OCI-LY1 (cell line): ENCODE data around the gene SDK1.

ENCODE experiments used
- EZH2 ChIP-seq: fragments of 200-600 bp; sonication (generic), shearing (Covaris generic); IDR thresholded peaks from 2 replicates; pipeline ENCODE4 v1.8.0; 2017; ENCODE audit warnings: borderline replicate concordance, mixed run types, mild to moderate bottlenecking, antibody characterized with exemption, low read length, moderate library complexity, mixed read lengths
- TF ChIP-seq, protein P1 (sequence below): fragments of 200-600 bp; sonication (generic), shearing (Covaris generic); IDR thresholded peaks from 2 replicates; pipeline ENCODE4 v1.5.1; 2017; ENCODE audit warnings: mild to moderate bottlenecking, antibody characterized with exemption, low read length, moderate library complexity, mixed read lengths

- TF ChIP-seq, protein P1, sequence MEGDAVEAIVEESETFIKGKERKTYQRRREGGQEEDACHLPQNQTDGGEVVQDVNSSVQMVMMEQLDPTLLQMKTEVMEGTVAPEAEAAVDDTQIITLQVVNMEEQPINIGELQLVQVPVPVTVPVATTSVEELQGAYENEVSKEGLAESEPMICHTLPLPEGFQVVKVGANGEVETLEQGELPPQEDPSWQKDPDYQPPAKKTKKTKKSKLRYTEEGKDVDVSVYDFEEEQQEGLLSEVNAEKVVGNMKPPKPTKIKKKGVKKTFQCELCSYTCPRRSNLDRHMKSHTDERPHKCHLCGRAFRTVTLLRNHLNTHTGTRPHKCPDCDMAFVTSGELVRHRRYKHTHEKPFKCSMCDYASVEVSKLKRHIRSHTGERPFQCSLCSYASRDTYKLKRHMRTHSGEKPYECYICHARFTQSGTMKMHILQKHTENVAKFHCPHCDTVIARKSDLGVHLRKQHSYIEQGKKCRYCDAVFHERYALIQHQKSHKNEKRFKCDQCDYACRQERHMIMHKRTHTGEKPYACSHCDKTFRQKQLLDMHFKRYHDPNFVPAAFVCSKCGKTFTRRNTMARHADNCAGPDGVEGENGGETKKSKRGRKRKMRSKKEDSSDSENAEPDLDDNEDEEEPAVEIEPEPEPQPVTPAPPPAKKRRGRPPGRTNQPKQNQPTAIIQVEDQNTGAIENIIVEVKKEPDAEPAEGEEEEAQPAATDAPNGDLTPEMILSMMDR: no peak
- TF ChIP-seq EZH2: no peak
These were observed 812.2 kb downstream of the SDK1 start for GRCh38 chr7:4113271-4113670.
